ENCODE measurements around the gene HTR3A.

HTR3A gene

GRCh38 chr11:114025329-114025907 is 50.5 kb downstream of the HTR3A start:
- DNase-seq, result no peak

GRCh38 chr11:114026355-114026754 is 51.4 kb downstream of the HTR3A start:
- no peak for DNase-seq

- no peak for DNase-seq
These were observed 52.5 kb downstream of the HTR3A start for GRCh38 chr11:114027391-114027790.

GRCh38 chr11:114027926-114028325 is 53.0 kb downstream of the HTR3A start:
- DNase-seq, result no peak

- no peak for DNase-seq
These were observed 56.5 kb downstream of the HTR3A start for GRCh38 chr11:114031246-114031966.

GRCh38 chr11:114031967-114032320 is 57.0 kb downstream of the HTR3A start:
- DNase-seq, result no peak

- DNase-seq, result no peak
These were observed 58.2 kb downstream of the HTR3A start for GRCh38 chr11:114033066-114033465.

- no peak for DNase-seq
These were observed 58.7 kb downstream of the HTR3A start for GRCh38 chr11:114033572-114033971.

GRCh38 chr11:114034956-114035355 is 60.0 kb downstream of the HTR3A start:
- no peak for DNase-seq

- no peak for DNase-seq
These were observed 61.4 kb downstream of the HTR3A start for GRCh38 chr11:114036147-114036811.

- DNase-seq, result no peak
These were observed 62.0 kb downstream of the HTR3A start for GRCh38 chr11:114036958-114037357.

GRCh38 chr11:114039551-114039950 is 64.6 kb downstream of the HTR3A start:
- DNase-seq, result no peak
